Fibroblast of lung (primary cell): ENCODE results near the gene GNG7. TPM values are rescaled to one million over a fixed set of nuclear protein-coding genes. Genes with fewer than 3 reads are reported as not detected.

Experiments used
- DNase-seq, 2 donors: peaks; one replicate each; pipeline versions ENCODE4 v3.0.0 to v3.0.0-alpha.2; 2010; ENCODE audit warnings: low read depth in 2 of 2
- H2AFZ ChIP-seq: 2 replicates; pipeline ENCODE4 v1.5.1; 2012; ENCODE audit warnings: low read length, control low read depth, inconsistent platforms
- H3K27ac ChIP-seq: 2 replicates; pipeline ENCODE4 v1.5.1; 2011; ENCODE audit warnings: low read length, control low read depth; ENCODE audit not compliant: insufficient read depth
- H3K27me3 ChIP-seq: 2 replicates; pipeline ENCODE4 v1.5.1; 2011; ENCODE audit warnings: mild to moderate bottlenecking, low read length; ENCODE audit not compliant: control insufficient read depth, insufficient read depth
- H3K36me3 ChIP-seq: 2 replicates; pipeline ENCODE4 v1.5.1; 2011; ENCODE audit warnings: low read length; ENCODE audit not compliant: control insufficient read depth, insufficient read depth
- H3K4me1 ChIP-seq: 2 replicates; pipeline ENCODE4 v1.5.1; 2011; ENCODE audit warnings: low read length; ENCODE audit not compliant: control insufficient read depth, insufficient read depth; ENCODE audit errors: extremely low read depth
- H3K4me2 ChIP-seq: 2 replicates; pipeline ENCODE4 v1.5.1; 2011; ENCODE audit warnings: low read length, control low read depth; ENCODE audit not compliant: insufficient read depth; ENCODE audit errors: extremely low read depth
- H3K4me3 ChIP-seq, 4 experiments: fragments of 200-600 bp in 1 of 4; sonication (generic) in 1 of 4; replicated peaks in 1 of 4; 2 replicates each; pipeline ENCODE4 v1.5.1; 2011 to 2016; ENCODE audit warnings: low read length in 4 of 4, low read depth in 3 of 4, mild to moderate bottlenecking in 3 of 4, control low read depth in 2 of 4, inconsistent platforms in 1 of 4, mixed read lengths in 1 of 4; ENCODE audit not compliant: insufficient read depth in 1 of 4; ENCODE audit errors: control extremely low read depth in 1 of 4
- H3K79me2 ChIP-seq: 2 replicates; pipeline ENCODE4 v1.5.1; 2012; ENCODE audit warnings: mild to moderate bottlenecking, low read length, inconsistent platforms; ENCODE audit not compliant: control insufficient read depth, insufficient read depth
- H3K9ac ChIP-seq: 2 replicates; pipeline ENCODE4 v1.5.1; 2011; ENCODE audit warnings: mild to moderate bottlenecking, low read length, control low read depth; ENCODE audit not compliant: insufficient read depth
- H3K9me3 ChIP-seq: 2 replicates; pipeline ENCODE4 v1.5.1; 2012; ENCODE audit warnings: low read depth, low read length; ENCODE audit not compliant: control insufficient read depth, insufficient read depth
- H4K20me1 ChIP-seq: 2 replicates; pipeline ENCODE4 v1.5.1; 2011; ENCODE audit warnings: low read length; ENCODE audit not compliant: control insufficient read depth, insufficient read depth; ENCODE audit errors: extremely low read depth
- CTCF ChIP-seq, 2 donors: IDR thresholded peaks in 1 of 2; conservative IDR thresholded peaks in 1 of 2; 1 replicate in 1 of 2; 2 replicates in 1 of 2; pipeline ENCODE4 v1.5.1; 2011 to 2012; ENCODE audit warnings: low read length in 2 of 2, control low read depth in 1 of 2, inconsistent platforms in 1 of 2, low read depth in 1 of 2, mild to moderate bottlenecking in 1 of 2
- EZH2 ChIP-seq: IDR thresholded peaks from 2 replicates; pipeline ENCODE4 v1.5.1; 2012; ENCODE audit warnings: low read length, control low read depth, mild to moderate bottlenecking; ENCODE audit errors: missing control alignments
- polyA plus RNA-seq, 2 donors: library from polyadenylated mRNA; depleted of rRNA in 1 of 2; stranded (reverse) in 1 of 2; unstranded in 1 of 2; fragments of >200 nt; gene quantifications; 2 replicates each; pipeline ENCODE4 v1.2.1, GENCODE V29; 2011 to 2012; ENCODE audit warnings: missing spikeins in 1 of 2
- total RNA-seq: library from RNA; depleted of rRNA; stranded (reverse); fragments of >200 nt; gene quantifications from 2 replicates; pipeline ENCODE4 v1.2.1, GENCODE V29; 2014

The GNG7 gene
- total and polyA plus RNA-seq, 2 donors (not counting 1 experiment from before 2014, with no cell fraction given), result 0.27 to 0.83 TPM

- Histone ChIP-seq H3K9ac (no peak overlapping the region), H3K79me2 (no peaks in the 10 kb centered on the region), H4K20me1 (no peaks in the 10 kb centered on the region), H3K4me2 (no peak overlapping the region), H3K27ac (no peak overlapping the region), H3K4me1 (no peaks in the 10 kb centered on the region), H3K4me3 (no peak overlapping the region), H3K27me3 (no peaks in the 10 kb centered on the region), H3K9me3 (no peaks in the 10 kb centered on the region), H2AFZ (no peak overlapping the region), H3K36me3 (no peaks in the 10 kb centered on the region)
- no peak for DNase-seq
- TF ChIP-seq CTCF (conservative IDR thresholded peaks at IDR 0.05 in 1 of 2, IDR thresholded peaks at IDR 0.05 in 1 of 2; ENCODE audit: low read depth in 1 of 2, low read length in 2 of 2) (no peak), EZH2 (no peak)
Measured at GRCh38 chr19:2716722-2717637, 14.5 kb upstream of the GNG7 start.

GRCh38 chr19:2716275-2716650, 13.8 kb upstream of the GNG7 start:
- H2AFZ ChIP-seq, result no peak overlapping the region
- TF ChIP-seq CTCF (conservative IDR thresholded peaks at IDR 0.05 in 1 of 2, IDR thresholded peaks at IDR 0.05 in 1 of 2; ENCODE audit: low read depth in 1 of 2, low read length in 2 of 2), result no peak
- TF ChIP-seq EZH2, result no peak

GRCh38 chr19:2715470-2716274, 13.2 kb upstream of the GNG7 start:
- Histone ChIP-seq H3K4me1 (no peaks in the 10 kb centered on the region), H3K36me3 (no peaks in the 10 kb centered on the region)

More at GRCh38 chr19:2716275-2716650, 13.8 kb upstream of the GNG7 start:
- H3K36me3 ChIP-seq, result no peaks in the 10 kb centered on the region
- H3K27ac ChIP-seq, result no peak overlapping the region
- H3K4me2 ChIP-seq, result no peak overlapping the region
- no peaks in the 10 kb centered on the region for H3K9me3 ChIP-seq
- DNase-seq, result no peak
- no peaks in the 10 kb centered on the region for H4K20me1 ChIP-seq
- H3K9ac ChIP-seq, result no peak overlapping the region
- no peaks in the 10 kb centered on the region for H3K79me2 ChIP-seq
- no peak overlapping the region for H3K4me3 ChIP-seq
- H3K4me1 ChIP-seq, result no peaks in the 10 kb centered on the region
- H3K27me3 ChIP-seq, result no peaks in the 10 kb centered on the region

More at GRCh38 chr19:2715470-2716274, 13.2 kb upstream of the GNG7 start:
- TF ChIP-seq CTCF (conservative IDR thresholded peaks at IDR 0.05 in 1 of 2, IDR thresholded peaks at IDR 0.05 in 1 of 2; ENCODE audit: low read depth in 1 of 2, low read length in 2 of 2) (no peak), EZH2 (no peak)
- no peak for DNase-seq
- Histone ChIP-seq H3K4me2 (no peak overlapping the region), H3K9me3 (no peaks in the 10 kb centered on the region), H3K4me3 (no peak overlapping the region), H4K20me1 (no peaks in the 10 kb centered on the region), H3K27me3 (no peaks in the 10 kb centered on the region), H3K27ac (no peak overlapping the region), H3K9ac (no peak overlapping the region), H3K79me2 (no peaks in the 10 kb centered on the region), H2AFZ (no peak overlapping the region)
